ENCODE results near the gene PLEKHH2.
A peak's percentile ranks its signal among the peaks of the same experiment; 100 is the strongest.
"Not testable (repeated sequence)": the region's sequence is repeated elsewhere in the genome, so short reads cannot be mapped to it uniquely, and the experiment has no call there.

The PLEKHH2 gene

GRCh38 chr2:43676322-43677050 is 39.4 kb downstream of the PLEKHH2 start, which contains the start of gene C1GALT1C1L:
TSS of gene C1GALT1C1L (minus strand) at chr2:43676429. CDS start at chr2:43676322, 107 bp downstream.
- no peak within 1 kb of the TSS for H3K27ac Mint-ChIP-seq
- H3K9me3 Mint-ChIP-seq: no peaks in the 10 kb centered on the region
- H3K4me1 Mint-ChIP-seq (ENCODE audit: low read depth): peaks cover 6% of the 10 kb centered on the region
- H3K36me3 Mint-ChIP-seq (ENCODE audit: low read depth): no peaks in the 10 kb centered on the region
- peak within 1 kb of the TSS; percentile 65 for H3K4me3 Mint-ChIP-seq
- intact Hi-C loops (cut with micrococcal nuclease): no loop called here
- H3K27me3 Mint-ChIP-seq: peaks cover 15% of the 10 kb centered on the region

GRCh38 chr2:43677783-43678182 is 40.7 kb downstream of the PLEKHH2 start:
- H3K27me3 Mint-ChIP-seq; intact Hi-C loops (cut with micrococcal nuclease); H3K27ac Mint-ChIP-seq; H3K4me3 Mint-ChIP-seq; H3K4me1 Mint-ChIP-seq (ENCODE audit: low read depth); H3K36me3 Mint-ChIP-seq (ENCODE audit: low read depth); H3K9me3 Mint-ChIP-seq: not testable (repeated sequence)

GRCh38 chr2:43685357-43685756 is 48.3 kb downstream of the PLEKHH2 start:
- Mint-ChIP-seq H3K36me3 (ENCODE audit: low read depth) (no peaks in the 10 kb centered on the region), H3K4me3 (no peak overlapping the region), H3K4me1 (ENCODE audit: low read depth) (no peaks in the 10 kb centered on the region), H3K27me3 (peaks cover 8% of the 10 kb centered on the region), H3K27ac (no peak overlapping the region), H3K9me3 (no peaks in the 10 kb centered on the region)
- intact Hi-C loops (cut with micrococcal nuclease): no loop called here

DNA sequence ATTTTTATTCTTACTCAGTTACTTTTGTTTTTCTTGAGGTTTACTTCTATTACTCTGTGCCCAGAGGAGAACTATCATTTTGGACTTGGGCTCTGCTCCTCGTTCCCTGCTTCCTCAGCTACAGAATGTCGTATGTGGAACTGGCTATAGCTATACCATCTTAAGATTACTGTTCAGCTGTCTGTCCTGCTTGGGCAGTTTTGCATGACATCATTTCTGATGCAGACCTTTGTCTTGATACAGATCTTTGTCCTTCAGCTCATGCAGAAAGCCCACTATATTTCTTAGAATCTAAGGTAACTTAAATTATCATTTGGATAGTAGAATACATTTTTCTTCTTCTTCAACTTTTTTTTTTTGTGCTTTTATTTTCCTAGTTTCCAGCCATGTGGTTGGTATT is 52.9 kb downstream of the PLEKHH2 start:
- H3K27ac Mint-ChIP-seq: no peak overlapping the region
- H3K27me3 Mint-ChIP-seq: peaks cover 13% of the 10 kb centered on the region
- intact Hi-C loops (cut with micrococcal nuclease): no loop called here
- H3K4me1 Mint-ChIP-seq (ENCODE audit: low read depth): no peaks in the 10 kb centered on the region
- no peaks in the 10 kb centered on the region for H3K36me3 Mint-ChIP-seq (ENCODE audit: low read depth)
- H3K4me3 Mint-ChIP-seq: no peak overlapping the region
- H3K9me3 Mint-ChIP-seq: no peaks in the 10 kb centered on the region

GRCh38 chr2:43692428-43692994 is 55.5 kb downstream of the PLEKHH2 start:
- intact Hi-C loops (cut with micrococcal nuclease): no loop called here
- no peaks in the 10 kb centered on the region for H3K4me1 Mint-ChIP-seq (ENCODE audit: low read depth)

DNA sequence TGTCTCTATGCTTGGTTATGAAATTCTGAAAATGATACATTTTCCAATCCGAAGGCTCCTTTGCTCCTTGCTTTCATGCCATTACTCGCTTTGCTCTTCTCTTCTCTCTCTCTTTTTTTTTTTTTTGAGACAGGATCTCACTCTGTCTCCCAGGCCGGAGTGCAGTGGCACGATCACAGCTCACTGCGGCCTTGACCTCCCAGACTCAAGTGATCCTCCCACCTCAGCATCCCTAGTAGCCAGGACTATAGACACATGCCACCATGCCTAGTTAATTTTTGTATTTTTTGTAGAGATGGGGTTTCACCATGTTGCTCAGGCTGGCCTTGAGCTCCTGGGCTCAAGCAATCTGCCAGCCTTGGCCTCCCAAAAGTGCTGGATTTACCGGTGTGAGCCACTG is 61.1 kb downstream of the PLEKHH2 start:
- H3K9me3 Mint-ChIP-seq; H3K27ac Mint-ChIP-seq; H3K4me3 Mint-ChIP-seq; H3K36me3 Mint-ChIP-seq (ENCODE audit: low read depth); intact Hi-C loops (cut with micrococcal nuclease): not testable (repeated sequence)
- H3K27me3 Mint-ChIP-seq: peaks cover 19% of the 10 kb centered on the region
- H3K4me1 Mint-ChIP-seq (ENCODE audit: low read depth): peaks cover 13% of the 10 kb centered on the region

More at GRCh38 chr2:43692428-43692994, 55.5 kb downstream of the PLEKHH2 start:
- H3K27me3 Mint-ChIP-seq: peaks cover 16% of the 10 kb centered on the region
- H3K9me3 Mint-ChIP-seq: no peaks in the 10 kb centered on the region
- H3K36me3 Mint-ChIP-seq (ENCODE audit: low read depth): no peaks in the 10 kb centered on the region
- H3K27ac Mint-ChIP-seq: no peak overlapping the region
- H3K4me3 Mint-ChIP-seq: no peak overlapping the region

DNA sequence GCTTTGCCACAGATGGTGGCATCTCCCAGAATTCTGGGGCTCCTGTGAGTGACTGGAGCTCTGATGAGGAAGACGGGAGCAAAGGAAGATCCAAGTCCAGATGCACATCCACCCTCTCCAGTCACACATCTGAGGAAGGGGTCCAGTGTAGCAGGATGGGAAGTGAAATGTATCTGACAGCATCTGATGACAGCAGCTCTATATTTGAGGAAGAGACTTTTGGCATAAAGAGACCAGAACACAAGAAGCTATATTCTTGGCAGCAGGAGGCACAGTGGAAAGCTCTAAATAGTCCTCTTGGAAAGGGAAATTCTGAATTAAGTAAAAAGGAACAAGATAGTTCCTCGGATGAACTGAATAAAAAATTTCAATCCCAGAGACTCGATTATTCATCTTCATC is 62.7 kb downstream of the PLEKHH2 start:
- Mint-ChIP-seq H3K9me3 (no peaks in the 10 kb centered on the region), H3K27ac (no peak overlapping the region), H3K4me3 (no peak overlapping the region), H3K36me3 (ENCODE audit: low read depth) (no peaks in the 10 kb centered on the region), H3K27me3 (peaks cover 22% of the 10 kb centered on the region), H3K4me1 (ENCODE audit: low read depth) (peaks cover 13% of the 10 kb centered on the region)
- intact Hi-C loops (cut with micrococcal nuclease): no loop called here

GRCh38 chr2:43701111-43701510 is 64.1 kb downstream of the PLEKHH2 start:
- Mint-ChIP-seq H3K27ac (no peak overlapping the region), H3K36me3 (ENCODE audit: low read depth) (no peaks in the 10 kb centered on the region), H3K4me3 (no peak overlapping the region), H3K9me3 (no peaks in the 10 kb centered on the region), H3K4me1 (ENCODE audit: low read depth) (peaks cover 13% of the 10 kb centered on the region), H3K27me3 (peaks cover 23% of the 10 kb centered on the region)
- intact Hi-C loops (cut with micrococcal nuclease): no loop called here

DNA sequence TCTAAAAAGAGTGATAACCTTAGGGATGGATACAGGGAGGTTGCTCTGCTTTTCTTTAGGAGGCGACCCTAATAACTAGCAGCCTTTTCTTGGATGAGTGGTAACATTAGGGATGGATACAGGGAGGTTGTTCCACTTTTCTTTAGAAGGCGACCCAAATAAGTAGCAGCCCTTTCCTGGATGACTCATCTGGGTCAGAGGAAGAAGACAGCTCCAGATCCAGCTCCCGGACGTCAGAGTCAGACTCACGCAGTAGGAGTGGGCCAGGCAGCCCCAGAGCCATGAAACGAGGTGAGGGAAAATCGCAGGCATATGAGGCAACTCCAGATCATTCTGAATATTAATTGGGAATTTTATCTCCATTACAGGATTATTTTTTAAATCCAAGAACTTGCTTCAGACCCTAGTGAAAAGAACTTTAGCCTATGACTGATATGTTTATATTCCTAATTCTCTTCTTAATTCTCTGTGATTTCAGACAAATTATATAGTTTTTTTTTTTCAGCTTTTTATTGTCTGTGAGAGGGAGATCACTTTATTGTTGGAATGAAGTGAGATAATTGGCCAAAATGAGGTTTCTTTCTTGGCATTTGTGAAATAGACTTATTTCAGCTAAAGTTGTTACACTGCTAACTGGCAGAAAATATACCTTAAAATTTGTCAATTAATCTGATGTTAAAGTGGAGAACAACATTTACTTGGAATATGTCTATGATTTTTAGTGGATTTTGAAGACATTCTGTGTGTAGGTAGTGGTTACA is 70.4 kb downstream of the PLEKHH2 start:
- intact Hi-C loops (cut with micrococcal nuclease): no loop called here
- H3K27me3 Mint-ChIP-seq: peaks cover 26% of the 10 kb centered on the region
- H3K4me1 Mint-ChIP-seq (ENCODE audit: low read depth): peaks cover 5% of the 10 kb centered on the region

GRCh38 chr2:43708178-43708577 is 71.1 kb downstream of the PLEKHH2 start:
- H3K27me3 Mint-ChIP-seq: peaks cover 26% of the 10 kb centered on the region
- H3K27ac Mint-ChIP-seq: no peak overlapping the region
- H3K9me3 Mint-ChIP-seq: no peaks in the 10 kb centered on the region
- H3K4me3 Mint-ChIP-seq: no peak overlapping the region
- H3K4me1 Mint-ChIP-seq (ENCODE audit: low read depth): peaks cover 5% of the 10 kb centered on the region
- intact Hi-C loops (cut with micrococcal nuclease): no loop called here
- no peaks in the 10 kb centered on the region for H3K36me3 Mint-ChIP-seq (ENCODE audit: low read depth)

More for the DNA sequence above, 70.4 kb downstream of the PLEKHH2 start:
- H3K4me3 Mint-ChIP-seq: no peak overlapping the region
- no peak overlapping the region for H3K27ac Mint-ChIP-seq
- H3K36me3 Mint-ChIP-seq (ENCODE audit: low read depth): no peaks in the 10 kb centered on the region
- no peaks in the 10 kb centered on the region for H3K9me3 Mint-ChIP-seq

GRCh38 chr2:43708891-43709290 is 71.8 kb downstream of the PLEKHH2 start:
- intact Hi-C loops (cut with micrococcal nuclease): no loop called here
- H3K36me3 Mint-ChIP-seq (ENCODE audit: low read depth): no peaks in the 10 kb centered on the region
- no peaks in the 10 kb centered on the region for H3K9me3 Mint-ChIP-seq
- H3K27me3 Mint-ChIP-seq: peaks cover 26% of the 10 kb centered on the region
- H3K4me1 Mint-ChIP-seq (ENCODE audit: low read depth): peaks cover 5% of the 10 kb centered on the region
- no peak overlapping the region for H3K27ac Mint-ChIP-seq
- H3K4me3 Mint-ChIP-seq: no peak overlapping the region

GRCh38 chr2:43710866-43711265 is 73.8 kb downstream of the PLEKHH2 start:
- Mint-ChIP-seq H3K9me3 (no peaks in the 10 kb centered on the region), H3K27me3 (peaks cover 26% of the 10 kb centered on the region), H3K4me3 (no peak overlapping the region), H3K27ac (no peak overlapping the region), H3K36me3 (ENCODE audit: low read depth) (no peaks in the 10 kb centered on the region), H3K4me1 (ENCODE audit: low read depth) (peaks cover 13% of the 10 kb centered on the region)
- intact Hi-C loops (cut with micrococcal nuclease): no loop called here

- intact Hi-C loops (cut with micrococcal nuclease): no loop called here
- H3K9me3 Mint-ChIP-seq: no peaks in the 10 kb centered on the region
- H3K4me1 Mint-ChIP-seq (ENCODE audit: low read depth): peaks cover 23% of the 10 kb centered on the region
- peaks cover 22% of the 10 kb centered on the region for H3K27me3 Mint-ChIP-seq
- no peaks in the 10 kb centered on the region for H3K36me3 Mint-ChIP-seq (ENCODE audit: low read depth)
- no peak overlapping the region for H3K4me3 Mint-ChIP-seq
- no peak overlapping the region for H3K27ac Mint-ChIP-seq
Measured at GRCh38 chr2:43714164-43714563, 77.1 kb downstream of the PLEKHH2 start.
